GM21381 (cell line): ENCODE data around the gene VPS45.

Source experiments
- ATAC-seq: cut with Tn5 transposase; IDR thresholded peaks from one replicate; pipeline ENCODE4 v1.9.1; 2021; ENCODE audit warnings: mild to moderate bottlenecking, moderate library complexity; ENCODE audit not compliant: unreplicated experiment

The VPS45 gene

GRCh38 chr1:150072959-150073358 lies 5.4 kb downstream of the VPS45 start:
- ATAC-seq, result no peak

GRCh38 chr1:150073516-150073915 lies 5.9 kb downstream of the VPS45 start:
- ATAC-seq, result no peak

GRCh38 chr1:150076066-150076465 lies 8.5 kb downstream of the VPS45 start:
- no peak for ATAC-seq

GRCh38 chr1:150076985-150077384 lies 9.4 kb downstream of the VPS45 start:
- no peak for ATAC-seq

GRCh38 chr1:150080784-150081183 lies 13.2 kb downstream of the VPS45 start:
- no peak for ATAC-seq

GRCh38 chr1:150082494-150082893 lies 14.9 kb downstream of the VPS45 start:
- ATAC-seq, result no peak

GRCh38 chr1:150083907-150084306 lies 16.3 kb downstream of the VPS45 start:
- ATAC-seq, result no peak

- no peak for ATAC-seq
Observed at GRCh38 chr1:150085406-150085805, 17.8 kb downstream of the VPS45 start.

- no peak for ATAC-seq
Observed at GRCh38 chr1:150087415-150087814, 19.8 kb downstream of the VPS45 start.

GRCh38 chr1:150089846-150090520 lies 22.4 kb downstream of the VPS45 start:
- no peak for ATAC-seq

- no peak for ATAC-seq
Observed at GRCh38 chr1:150092180-150092791, 24.7 kb downstream of the VPS45 start.

- no peak for ATAC-seq
Observed at GRCh38 chr1:150093805-150094204, 26.2 kb downstream of the VPS45 start.

- no peak for ATAC-seq
Observed at GRCh38 chr1:150094734-150095265, 27.2 kb downstream of the VPS45 start.

GRCh38 chr1:150102986-150103385 lies 35.4 kb downstream of the VPS45 start:
- ATAC-seq, result no peak

GRCh38 chr1:150106341-150106740 lies 38.8 kb downstream of the VPS45 start:
- no peak for ATAC-seq

GRCh38 chr1:150109586-150109985 lies 42.0 kb downstream of the VPS45 start:
- no peak for ATAC-seq

GRCh38 chr1:150110116-150110515 lies 42.5 kb downstream of the VPS45 start:
- ATAC-seq, result no peak

- no peak for ATAC-seq
Observed at GRCh38 chr1:150111670-150112069, 44.1 kb downstream of the VPS45 start.

- no peak for ATAC-seq
Observed at GRCh38 chr1:150115121-150115520, 47.5 kb downstream of the VPS45 start.

GRCh38 chr1:150118716-150119115 lies 51.1 kb downstream of the VPS45 start:
- no peak for ATAC-seq

GRCh38 chr1:150121236-150121862 lies 53.8 kb downstream of the VPS45 start:
- no peak for ATAC-seq

- no peak for ATAC-seq
Observed at GRCh38 chr1:150126811-150127210, 59.2 kb downstream of the VPS45 start.
